HG02840 (cell line): Measurements from ENCODE around the gene SPARC.
"Not testable (repeated sequence)": the region's sequence is repeated elsewhere in the genome, so short reads cannot be mapped to it uniquely, and the experiment has no call there.

Experiments
- ATAC-seq: cut with Tn5 transposase; IDR thresholded peaks from one replicate; pipeline ENCODE4 v1.9.1; 2021; ENCODE audit warnings: mild to moderate bottlenecking, moderate library complexity, moderate number of reproducible peaks; ENCODE audit not compliant: unreplicated experiment, low FRiP score

Gene SPARC

DNA sequence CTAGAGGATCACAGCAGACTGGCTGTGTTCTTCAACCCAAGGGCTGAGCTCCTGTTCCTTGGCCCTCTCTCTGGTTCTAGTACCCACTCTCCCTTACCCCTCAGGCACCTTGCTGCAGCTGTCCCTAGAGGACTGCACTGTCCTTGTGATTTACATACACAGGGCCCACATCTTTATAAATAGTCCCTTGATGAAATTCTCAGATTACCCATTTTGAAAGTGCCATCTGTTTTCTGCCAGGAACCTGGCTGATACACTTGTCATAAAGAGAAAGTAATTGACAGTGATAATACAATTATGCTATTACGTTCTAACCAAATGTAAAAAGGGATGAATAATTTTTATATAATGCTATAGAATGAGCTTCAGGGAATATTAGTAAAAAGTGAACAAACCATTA lies 16.5 kb upstream of the SPARC start:
- ATAC-seq, result peak; percentile 58

- ATAC-seq, result no peak
These were observed 14.1 kb upstream of the SPARC start for GRCh38 chr5:151700820-151701219.

DNA sequence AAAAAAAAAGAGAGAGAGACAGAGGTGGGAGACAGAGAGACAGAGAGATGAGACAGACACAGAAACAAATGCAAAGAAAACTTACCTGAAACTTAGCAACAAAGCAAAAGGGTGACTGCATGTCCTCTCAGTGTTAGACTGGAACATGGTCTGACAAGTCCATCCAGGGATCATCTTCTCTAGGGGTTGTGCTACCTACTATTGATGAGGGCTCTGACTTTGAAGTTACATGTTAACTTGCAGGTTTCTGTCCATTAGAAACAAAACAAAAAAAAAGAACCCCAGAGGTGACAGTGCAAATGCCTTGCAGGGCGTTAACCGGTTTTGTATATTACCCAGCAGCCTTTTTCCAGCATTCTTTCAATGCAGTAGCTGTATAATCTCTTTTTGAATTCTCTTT lies 13.6 kb upstream of the SPARC start:
- no peak for ATAC-seq

GRCh38 chr5:151699071-151699901 lies 12.6 kb upstream of the SPARC start:
- no peak for ATAC-seq

DNA sequence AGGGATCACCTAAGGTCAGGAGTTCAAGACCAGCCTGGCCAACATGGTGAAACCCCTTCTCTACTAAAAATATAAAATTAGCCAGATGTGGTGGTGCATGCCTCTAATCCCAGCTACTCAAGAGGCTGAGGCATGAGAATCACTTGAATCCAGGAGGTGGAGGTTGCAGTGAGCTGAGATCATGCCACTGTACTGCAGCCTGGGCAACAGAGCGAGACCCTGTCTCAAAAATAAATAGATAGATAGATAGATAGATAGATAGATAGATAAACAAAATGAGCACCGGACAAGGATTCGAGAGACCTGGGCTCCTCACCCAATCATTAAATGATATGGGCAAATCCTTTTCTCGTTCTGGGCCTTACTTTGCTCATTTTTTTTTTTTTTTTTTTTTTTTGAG lies 11.4 kb upstream of the SPARC start:
- ATAC-seq, result not testable (repeated sequence)

DNA sequence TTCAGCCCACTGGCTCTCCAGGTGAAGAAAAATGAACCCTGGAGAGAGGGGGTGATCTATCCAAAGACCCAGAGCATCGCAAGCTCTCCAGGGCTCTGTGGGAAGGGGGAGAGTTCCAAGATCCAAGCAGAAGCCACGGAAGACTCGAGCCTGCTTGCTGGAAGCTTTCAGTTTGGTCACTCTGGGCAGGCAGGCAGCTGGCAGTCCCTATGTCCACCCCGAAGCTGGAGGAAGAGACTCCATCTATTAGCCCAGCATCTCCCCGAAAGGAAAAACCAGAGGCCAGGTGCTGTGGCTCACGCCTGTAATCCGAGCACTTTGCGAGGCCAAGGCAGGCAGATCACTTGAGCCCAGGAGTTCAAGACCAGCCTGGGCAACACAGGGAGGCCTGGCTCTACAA lies 10.7 kb upstream of the SPARC start:
- ATAC-seq, result no peak

- ATAC-seq, result no peak
These were observed 9.9 kb upstream of the SPARC start for GRCh38 chr5:151696470-151697061.

- no peak for ATAC-seq
These were observed 8.7 kb upstream of the SPARC start for GRCh38 chr5:151695464-151695863.

- no peak for ATAC-seq
These were observed 7.3 kb upstream of the SPARC start for GRCh38 chr5:151694035-151694485.

DNA sequence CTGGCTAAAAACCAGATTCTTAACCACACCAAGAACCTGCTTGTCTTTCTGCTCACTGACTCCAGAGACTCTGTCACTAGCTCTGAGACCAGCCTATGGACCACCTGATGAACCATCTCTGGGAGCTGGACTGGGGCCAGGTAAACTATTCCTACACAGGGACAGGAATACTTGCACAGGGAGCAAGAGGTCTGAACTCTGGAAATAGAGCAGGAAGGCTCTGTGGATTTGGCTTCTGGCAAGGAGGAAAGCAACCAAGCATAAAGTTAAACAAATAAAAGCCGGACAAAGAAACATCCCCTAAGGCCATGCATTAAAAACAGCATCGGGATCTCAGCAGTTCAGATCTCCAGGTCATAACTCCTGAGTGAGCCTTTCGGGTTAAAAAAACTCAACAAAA lies 5.6 kb upstream of the SPARC start:
- ATAC-seq, result no peak

- ATAC-seq, result no peak
These were observed 5.0 kb upstream of the SPARC start for GRCh38 chr5:151691706-151692105.

DNA sequence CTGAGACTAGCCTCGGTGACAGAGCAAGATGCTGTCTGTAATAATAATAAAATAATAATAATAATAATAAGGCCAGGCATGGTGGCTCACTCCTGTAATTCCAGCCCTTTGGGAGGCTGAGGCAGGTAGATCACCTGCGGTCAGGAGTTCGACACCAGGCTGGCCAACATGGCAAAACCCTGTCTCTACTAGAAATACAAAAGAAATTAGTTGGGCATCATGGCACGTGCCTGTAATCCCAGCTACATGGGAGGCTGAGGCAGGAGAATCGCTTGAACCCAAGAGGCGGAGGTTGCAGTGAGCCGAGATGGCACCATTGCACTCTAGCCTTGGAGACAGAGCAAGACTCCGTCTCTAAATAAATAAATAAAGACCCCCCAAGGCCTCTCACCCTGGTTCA lies 2.9 kb upstream of the SPARC start:
- not testable (repeated sequence) for ATAC-seq

DNA sequence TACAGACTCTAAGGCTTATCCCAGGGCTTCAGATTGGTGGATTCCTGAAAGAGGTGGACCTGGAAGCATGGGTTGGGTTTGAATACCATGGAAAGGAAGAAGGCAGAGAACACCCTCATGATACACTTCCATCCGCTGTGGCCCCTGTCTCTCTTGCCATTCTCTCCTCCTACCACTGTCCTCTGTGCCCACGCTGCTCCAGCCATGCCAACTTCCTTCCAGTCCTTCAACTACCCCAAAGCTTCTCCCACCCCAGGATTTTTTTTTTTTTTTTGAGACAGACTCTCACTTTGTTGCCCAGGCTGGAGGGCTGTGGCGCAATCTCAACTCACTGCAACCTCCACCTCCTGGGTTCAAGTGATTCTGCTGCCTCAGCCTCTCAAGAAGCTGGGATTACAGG lies 1.7 kb upstream of the SPARC start:
- ATAC-seq, result no peak

DNA sequence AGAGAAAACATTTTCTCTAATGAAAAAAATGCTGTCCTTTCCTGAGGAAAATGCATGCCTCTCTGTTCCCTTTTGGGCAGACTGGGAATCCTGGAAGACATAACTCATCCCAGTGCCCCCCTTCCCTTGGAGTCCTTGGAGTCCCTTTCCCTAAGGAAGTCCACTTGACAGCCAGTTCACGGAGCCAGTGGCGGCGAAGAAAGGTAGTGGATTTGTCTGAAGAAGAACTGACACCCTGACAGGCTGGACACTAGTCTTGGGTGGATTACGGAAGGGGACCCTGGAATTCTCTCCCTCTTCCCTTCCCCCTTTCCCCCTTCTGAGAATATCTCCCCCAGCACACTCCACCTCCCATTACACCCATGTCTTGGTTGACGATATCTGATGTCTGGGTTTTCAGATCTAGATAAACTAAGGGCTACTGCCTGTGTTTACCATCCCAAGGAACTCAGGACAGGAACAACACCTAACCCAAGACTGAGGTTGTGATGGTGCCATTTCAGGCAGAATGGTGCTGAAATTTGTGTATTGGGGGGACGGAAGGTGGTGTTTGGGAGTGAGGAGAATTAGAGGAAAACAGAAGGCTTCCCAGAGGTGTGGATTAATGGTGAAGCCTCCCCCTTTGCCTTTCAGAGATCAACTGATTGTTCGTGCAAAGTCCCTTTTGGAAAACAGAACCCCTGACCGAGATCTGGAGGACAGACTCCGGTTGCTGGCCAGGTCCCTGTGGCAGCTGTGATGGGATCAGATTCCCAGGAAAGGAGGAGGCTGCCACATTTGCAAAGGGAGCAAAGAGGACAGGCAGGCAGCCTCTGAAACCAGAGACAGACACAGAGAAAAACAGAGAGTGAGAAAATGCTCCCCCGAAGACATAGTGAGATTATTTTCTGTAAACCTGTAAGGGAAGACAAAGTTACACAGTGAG lies 704 bp downstream of the SPARC start:
- no peak for ATAC-seq

- no peak for ATAC-seq
These were observed 1.9 kb downstream of the SPARC start for GRCh38 chr5:151684690-151685361.

DNA sequence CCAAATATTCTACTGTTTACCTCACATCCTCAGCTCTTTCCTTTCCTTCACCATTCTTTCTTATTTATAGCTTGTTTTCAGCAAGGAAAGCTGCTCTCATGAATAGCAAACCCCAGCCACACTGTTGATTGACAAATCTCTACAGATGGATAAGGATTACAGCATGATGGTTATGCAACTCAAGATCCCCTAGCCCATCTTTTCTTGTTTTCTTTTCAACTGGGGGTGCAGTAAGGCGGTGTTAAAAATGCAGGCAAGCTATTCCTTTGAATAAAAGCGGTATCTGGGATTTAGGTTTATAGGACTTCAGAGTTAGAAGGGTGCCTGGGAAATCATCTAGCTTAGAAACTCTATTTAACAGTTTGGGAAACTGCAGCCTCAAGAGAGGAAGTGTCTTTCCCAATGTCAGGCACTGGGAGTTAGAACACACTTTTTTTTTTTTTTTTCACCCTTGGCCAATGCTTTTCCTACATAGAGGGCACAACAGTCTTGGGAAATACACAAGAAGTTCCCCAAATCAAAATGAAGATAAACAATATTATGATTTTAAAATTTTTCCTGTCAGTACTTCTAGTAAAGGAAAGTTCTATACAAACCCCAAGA lies 2.6 kb downstream of the SPARC start:
- ATAC-seq, result no peak

DNA sequence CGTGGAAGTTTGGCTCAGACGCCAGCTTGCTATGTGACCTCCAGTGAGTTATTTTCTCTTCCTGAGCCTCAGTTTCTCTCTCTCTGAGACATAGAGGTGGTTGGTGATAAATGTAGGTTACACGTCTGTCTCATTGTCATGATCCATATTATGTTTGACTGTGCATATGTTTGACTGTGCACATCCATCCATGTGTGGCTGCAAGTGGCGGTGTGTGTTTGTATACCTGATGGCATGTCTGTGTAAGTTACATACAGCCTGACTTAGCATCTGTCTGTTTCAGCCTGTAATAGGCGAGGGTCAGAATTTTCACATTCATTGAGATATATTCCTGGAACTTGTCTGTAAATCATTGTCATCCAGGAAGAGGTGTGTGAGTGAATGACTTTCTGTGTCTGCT lies 3.3 kb downstream of the SPARC start:
- no peak for ATAC-seq

DNA sequence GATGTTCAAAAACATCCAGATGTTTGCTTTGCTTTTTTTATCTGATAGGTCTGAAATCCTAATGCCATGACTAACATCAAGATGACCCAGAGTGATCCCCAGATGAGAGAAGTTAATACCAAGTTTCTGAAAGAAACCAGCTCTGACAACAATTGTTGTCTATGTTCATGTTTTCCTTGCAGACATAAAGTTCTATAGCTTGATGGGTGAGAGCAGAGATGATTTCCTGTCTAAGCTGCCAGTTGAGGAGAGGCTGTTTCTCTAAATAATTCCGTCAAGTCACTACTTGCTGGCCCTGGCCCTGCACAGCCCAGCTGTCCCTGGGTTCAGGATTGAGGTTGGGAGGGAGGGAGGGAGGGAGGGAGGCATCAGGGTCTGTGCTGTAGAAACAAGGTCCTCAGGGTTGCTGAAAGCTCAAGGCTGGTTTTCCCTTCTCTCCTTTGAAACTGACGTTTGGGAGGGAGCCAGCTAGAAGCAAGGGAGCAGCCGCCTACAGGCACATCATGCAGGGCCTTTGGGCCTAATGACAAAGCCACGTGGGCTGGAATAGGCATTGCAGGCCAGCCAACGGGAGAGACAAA lies 3.9 kb downstream of the SPARC start:
- ATAC-seq, result no peak

DNA sequence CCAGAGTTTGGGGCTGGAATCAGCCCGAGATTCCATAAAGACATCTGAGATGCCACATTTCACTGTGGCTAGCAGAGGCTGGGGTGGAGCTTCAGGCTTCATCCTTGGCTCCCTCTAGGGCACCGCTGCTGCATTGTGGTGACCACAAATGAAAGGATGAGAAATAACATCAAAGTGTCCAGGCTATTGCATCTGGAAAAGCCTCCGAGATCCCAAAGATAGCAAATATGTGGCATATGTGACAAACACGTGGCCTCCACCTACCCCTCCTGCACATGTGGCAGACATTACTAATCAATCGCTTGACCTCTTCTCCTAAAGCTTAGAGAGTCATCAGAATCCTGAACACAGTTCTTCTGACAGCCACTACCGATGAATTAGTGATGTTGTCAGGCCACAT lies 4.5 kb downstream of the SPARC start:
- no peak for ATAC-seq

GRCh38 chr5:151680944-151681427 lies 5.7 kb downstream of the SPARC start:
- ATAC-seq, result no peak
